NCI-H1092 treated with DMSO at 0.1 percent for 48 hours (cell line): ENCODE results near the gene SLITRK1.

Source experiments
- DNase-seq: peaks from one replicate; lab custom pipeline; 2025; lab: John Stamatoyannopoulos, UW

SLITRK1 gene

GRCh38 chr13:83881917-83882605, at the start of gene SLITRK1:
SLITRK1 (minus strand) TSS chr13:83882474; CDS start chr13:83881507, 967 bp downstream.
- peak; percentile 66 for DNase-seq

GRCh38 chr13:83929157-83929556, 46.9 kb upstream of the SLITRK1 start:
- DNase-seq = no peak

GRCh38 chr13:83919775-83920174, 37.5 kb upstream of the SLITRK1 start:
- DNase-seq = no peak

GRCh38 chr13:83914368-83914767, 32.1 kb upstream of the SLITRK1 start:
- DNase-seq = no peak

GRCh38 chr13:83907196-83907989, 25.1 kb upstream of the SLITRK1 start:
- no peak for DNase-seq

- no peak for DNase-seq
Measured at GRCh38 chr13:83906240-83906820, 24.1 kb upstream of the SLITRK1 start.

- no peak for DNase-seq
Measured at GRCh38 chr13:83905641-83906040, 23.4 kb upstream of the SLITRK1 start.

- no peak for DNase-seq
Measured at GRCh38 chr13:83895994-83896580, 13.8 kb upstream of the SLITRK1 start.

- DNase-seq = no peak
Measured at GRCh38 chr13:83890358-83890757, 8.1 kb upstream of the SLITRK1 start.

GRCh38 chr13:83884141-83884540, 1.9 kb upstream of the SLITRK1 start:
- DNase-seq = no peak

GRCh38 chr13:83883061-83883523, 818 bp upstream of the SLITRK1 start:
- no peak for DNase-seq

- no peak for DNase-seq
Measured at GRCh38 chr13:83882606-83882959, 309 bp upstream of the SLITRK1 start.

GRCh38 chr13:83881140-83881684, 1.1 kb downstream of the SLITRK1 start:
- DNase-seq = peak; percentile 44

- DNase-seq = peak; percentile 44
Measured at GRCh38 chr13:83880275-83881139, 1.8 kb downstream of the SLITRK1 start.

GRCh38 chr13:83879431-83880171, 2.7 kb downstream of the SLITRK1 start:
- peak; percentile 32 for DNase-seq

GRCh38 chr13:83878691-83879430, 3.4 kb downstream of the SLITRK1 start:
- DNase-seq = no peak

- DNase-seq = no peak
Measured at GRCh38 chr13:83877651-83878355, 4.5 kb downstream of the SLITRK1 start.

- DNase-seq = no peak
Measured at GRCh38 chr13:83876546-83876945, 5.7 kb downstream of the SLITRK1 start.

- DNase-seq = no peak
Measured at GRCh38 chr13:83867708-83868107, 14.6 kb downstream of the SLITRK1 start.
